GM23338 (cell line): Measurements from ENCODE around the gene CCNT2. TPM values are rescaled to one million over a fixed set of nuclear protein-coding genes. Genes with fewer than 3 reads are reported as not detected.

ENCODE experiments used
- ATAC-seq: fragments of 200-7000 bp; cut with Tn5 transposase; 3 replicates; pipeline ENCODE4 v1.9.1; 2020
- DNase-seq: peaks from one replicate; pipeline ENCODE4 v3.0.0-alpha.2; 2015; ENCODE audit warnings: low spot score
- H2AFZ ChIP-seq: fragments of 200-600 bp; sonication (generic); 2 replicates; pipeline ENCODE4 v1.8.0; 2016; ENCODE audit warnings: antibody characterized with exemption, mild to moderate bottlenecking, moderate library complexity
- H3F3A ChIP-seq: fragments of 200-600 bp; sonication (generic); replicated peaks from 2 replicates; pipeline ENCODE4 v1.8.0; 2017; ENCODE audit warnings: antibody characterized with exemption, mixed run types, low read depth
- H3K27ac ChIP-seq: fragments of 200-600 bp; sonication (generic); 2 replicates; pipeline ENCODE4 v1.6.1; 2016; ENCODE audit warnings: low read depth
- H3K27me3 ChIP-seq: fragments of 200-600 bp; sonication (generic); 2 replicates; pipeline ENCODE4 v1.8.0; 2016; ENCODE audit warnings: mild to moderate bottlenecking, mixed run types, moderate library complexity; ENCODE audit not compliant: insufficient read depth
- H3K36me3 ChIP-seq: fragments of 200-600 bp; sonication (generic); 2 replicates; pipeline ENCODE4 v1.8.0; 2016; ENCODE audit warnings: mild to moderate bottlenecking; ENCODE audit not compliant: insufficient read depth
- H3K4me1 ChIP-seq: fragments of 200-600 bp; sonication (generic); 2 replicates; pipeline ENCODE4 v1.8.0; 2016; ENCODE audit warnings: mild to moderate bottlenecking, moderate library complexity; ENCODE audit not compliant: insufficient read depth
- H3K4me2 ChIP-seq: fragments of 200-600 bp; sonication (generic); 2 replicates; pipeline ENCODE4 v1.7.1; 2017; ENCODE audit warnings: mixed run types
- H3K4me3 ChIP-seq: fragments of 200-600 bp; sonication (generic); 2 replicates; pipeline ENCODE4 v1.6.1; 2016; ENCODE audit warnings: mixed run types
- H3K79me2 ChIP-seq: fragments of 200-600 bp; sonication (generic); replicated peaks from 2 replicates; pipeline ENCODE4 v1.8.0; 2017; ENCODE audit warnings: mild to moderate bottlenecking; ENCODE audit not compliant: insufficient read depth
- H3K9me2 ChIP-seq: fragments of 200-600 bp; sonication (generic); 2 replicates; pipeline ENCODE4 v1.8.0; 2017; ENCODE audit not compliant: insufficient read depth
- H4K20me1 ChIP-seq: fragments of 200-600 bp; sonication (generic); replicated peaks from 2 replicates; pipeline ENCODE4 v1.8.0; 2017; ENCODE audit warnings: mild to moderate bottlenecking; ENCODE audit not compliant: insufficient read depth
- H3K27ac Mint-ChIP-seq: 2 replicates; pipeline ENCODE4 v1.8.0; 2020; ENCODE audit warnings: inconsistent platforms, mild to moderate bottlenecking, moderate library complexity, mixed read lengths
- H3K27me3 Mint-ChIP-seq: 3 replicates; pipeline ENCODE4 v1.8.0; 2022; ENCODE audit warnings: low read depth, mild to moderate bottlenecking, moderate library complexity, mixed read lengths, inconsistent platforms; ENCODE audit not compliant: insufficient read depth, poor library complexity
- H3K36me3 Mint-ChIP-seq: 3 replicates; pipeline ENCODE4 v1.8.0; 2021; ENCODE audit warnings: low read depth, mild to moderate bottlenecking, inconsistent platforms, moderate library complexity, mixed read lengths
- H3K4me1 Mint-ChIP-seq: 3 replicates; pipeline ENCODE4 v1.8.0; 2020; ENCODE audit warnings: mild to moderate bottlenecking, inconsistent platforms, mixed read lengths
- H3K4me3 Mint-ChIP-seq: 3 replicates; pipeline ENCODE4 v1.8.0; 2021; ENCODE audit warnings: moderate library complexity, mild to moderate bottlenecking, inconsistent platforms, mixed read lengths
- H3K9me3 Mint-ChIP-seq: 3 replicates; pipeline ENCODE4 v1.8.0; 2020; ENCODE audit warnings: moderate library complexity, mild to moderate bottlenecking, inconsistent platforms, mixed read lengths
- CTCF ChIP-seq, 2 experiments: fragments of 200-600 bp in 1 of 2; sonication (generic) in 1 of 2; conservative IDR thresholded peaks; 2 replicates each; pipeline versions ENCODE4 v1.5.1 to v1.6.1; 2016 to 2017; ENCODE audit warnings: antibody characterized with exemption in 2 of 2, low read depth in 2 of 2, mild to moderate bottlenecking in 2 of 2, moderate library complexity in 1 of 2
- ETS1 ChIP-seq: IDR thresholded peaks from 2 replicates; pipeline ENCODE4 v1.6.1; 2016; ENCODE audit warnings: antibody characterized with exemption
- NANOG ChIP-seq: IDR thresholded peaks from 2 replicates; pipeline ENCODE4 v1.6.1; 2016; ENCODE audit warnings: antibody characterized with exemption, borderline replicate concordance
- REST ChIP-seq: IDR thresholded peaks from one replicate; pipeline ENCODE4 v1.6.1; 2018; ENCODE audit warnings: antibody characterized with exemption; ENCODE audit not compliant: unreplicated experiment
- STAT1 ChIP-seq: IDR thresholded peaks from one replicate; pipeline ENCODE4 v1.6.1; 2016; ENCODE audit warnings: antibody characterized with exemption; ENCODE audit not compliant: unreplicated experiment
- polyA plus RNA-seq: library from polyadenylated mRNA; unstranded; fragments of >200 nt; fragmentation: Nextera tagmentation; extraction: Ambion mirVana; gene quantifications from 2 replicates; pipeline ENCODE4 v1.2.1, GENCODE V29; 2016
- total RNA-seq: library from RNA; depleted of rRNA; stranded (reverse); fragments of >200 nt; shearing (Covaris generic); gene quantifications from 2 replicates; pipeline ENCODE4 v1.2.3, GENCODE V29; 2014

Gene CCNT2
- total and polyA plus RNA-seq, 2 experiments from 2014 or later = 22.5 to 46.5 TPM

GRCh38 chr2:134944975-134945374, 26.4 kb downstream of the CCNT2 start:
- H3K4me3 Mint-ChIP-seq = no peak overlapping the region
- ATAC-seq (peak; percentile 66), DNase-seq (peak; percentile 24)
- TF ChIP-seq ETS1 = no peak
- TF ChIP-seq STAT1 = no peak
- no peak for TF ChIP-seq CTCF (conservative IDR thresholded peaks at IDR 0.05; ENCODE audit: low read depth in 2 of 2)
- H3K27ac Mint-ChIP-seq = 0 out of 2 replicates have a peak overlapping the region, but pooled peaks have one; percentile 0
- peaks cover 16% of the 10 kb centered on the region; the same call in 2 of the 3 replicates for H3K4me1 Mint-ChIP-seq
- peaks cover 58% of the 10 kb centered on the region for H3K36me3 Mint-ChIP-seq
- H3K79me2 ChIP-seq = peaks cover 44% of the 10 kb centered on the region
- no peaks in the 10 kb centered on the region for H3K27me3 Mint-ChIP-seq
- H3F3A ChIP-seq = no peaks in the 10 kb centered on the region
- no peaks in the 10 kb centered on the region for H3K9me2 ChIP-seq
- no peaks in the 10 kb centered on the region; the same call in none of the 2 replicates for H4K20me1 ChIP-seq
- H3K9me3 Mint-ChIP-seq = no peaks in the 10 kb centered on the region
- H2AFZ ChIP-seq = no peak overlapping the region
- H3K4me1 ChIP-seq = no peaks in the 10 kb centered on the region
- peaks cover 28% of the 10 kb centered on the region; the same call in 1 of the 2 replicates for H3K36me3 ChIP-seq
- H3K4me3 ChIP-seq = no peak overlapping the region
- no peak overlapping the region for H3K27ac ChIP-seq
- H3K4me2 ChIP-seq = no peak overlapping the region
- H3K27me3 ChIP-seq = no peaks in the 10 kb centered on the region

GRCh38 chr2:134946073-134946472, 27.5 kb downstream of the CCNT2 start:
- H3K36me3 Mint-ChIP-seq = peaks cover 57% of the 10 kb centered on the region

More at GRCh38 chr2:134946073-134946472, 27.5 kb downstream of the CCNT2 start:
- Histone ChIP-seq H3K27me3 (no peaks in the 10 kb centered on the region), H3K79me2 (peaks cover 46% of the 10 kb centered on the region), H3K4me3 (no peak overlapping the region), H3F3A (no peaks in the 10 kb centered on the region), H2AFZ (no peak overlapping the region), H3K4me2 (no peak overlapping the region), H3K27ac (no peak overlapping the region), H3K4me1 (no peaks in the 10 kb centered on the region), H4K20me1 (no peaks in the 10 kb centered on the region; the same call in 1 of the 2 replicates), H3K9me2 (no peaks in the 10 kb centered on the region), H3K36me3 (peaks cover 22% of the 10 kb centered on the region)
- peaks cover 16% of the 10 kb centered on the region; the same call in 2 of the 3 replicates for H3K4me1 Mint-ChIP-seq
- DNase-seq (no peak), ATAC-seq (no peak)
- no peaks in the 10 kb centered on the region for H3K9me3 Mint-ChIP-seq
- H3K27ac Mint-ChIP-seq = no peak overlapping the region
- no peak for TF ChIP-seq NANOG
- no peak for TF ChIP-seq REST
- no peak overlapping the region for H3K4me3 Mint-ChIP-seq
- peaks cover 2% of the 10 kb centered on the region for H3K27me3 Mint-ChIP-seq
